ENCODE results near the gene MCC.

The MCC gene

DNA sequence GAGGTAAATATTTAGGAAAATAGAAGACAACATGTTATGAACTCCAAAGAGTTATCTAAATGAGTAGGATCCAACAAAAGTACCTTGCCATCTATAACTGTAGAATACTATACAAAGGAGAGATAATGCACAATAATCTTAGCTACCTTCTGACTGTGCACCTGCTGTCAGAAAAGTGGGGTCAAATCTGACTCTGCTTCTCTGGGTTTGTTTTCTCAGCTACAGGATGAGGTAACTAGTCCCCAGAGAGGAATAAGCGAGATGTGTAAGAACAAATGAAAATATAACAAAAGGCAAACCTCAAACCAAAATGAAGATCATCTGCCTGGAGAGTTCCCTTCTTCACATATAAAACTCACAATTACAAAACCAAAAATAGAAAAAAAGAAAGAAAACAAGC, 306.8 kb downstream of the MCC start:
- Histone ChIP-seq H3K9me3 (ENCODE audit: control insufficient read depth in 1 of 2, low read length in 2 of 2) (no peaks in the 10 kb centered on the region), H3K4me3 (ENCODE audit: low read depth in 1 of 2, low read length in 2 of 2) (no peak overlapping the region), H3K36me3 (ENCODE audit: control insufficient read depth in 1 of 2, insufficient read depth in 2 of 2, low read length in 2 of 2) (no peaks in the 10 kb centered on the region), H3K4me1 (ENCODE audit: control insufficient read depth in 1 of 2, insufficient read depth in 2 of 2, low read length in 2 of 2) (peaks cover 6 to 22% of the 10 kb centered on the region in 2 donors), H3K27ac (ENCODE audit: low read length) (no peak overlapping the region), H3K27me3 (ENCODE audit: low read depth, low read length) (no peaks in the 10 kb centered on the region)

DNA sequence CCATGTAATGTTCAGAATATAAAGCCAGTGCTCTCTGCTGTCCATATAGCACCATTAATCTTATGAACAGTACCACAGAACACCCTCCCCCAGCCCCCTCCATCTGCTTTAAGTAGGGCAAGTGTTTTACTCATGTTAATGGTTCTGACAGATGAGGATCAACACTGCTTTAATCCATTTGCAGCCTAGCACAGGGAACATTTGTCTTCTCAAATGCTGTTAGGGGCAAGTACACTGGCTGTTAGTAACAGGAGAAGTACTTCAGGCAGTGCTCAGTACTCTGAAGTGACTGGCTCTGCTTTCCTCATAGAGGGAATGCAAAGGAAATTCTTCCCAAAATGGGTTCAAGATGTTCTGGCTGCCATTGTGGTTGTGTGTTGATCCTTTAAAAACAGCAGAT, 309.1 kb downstream of the MCC start:
- Histone ChIP-seq H3K9me3 (ENCODE audit: control insufficient read depth in 1 of 2, low read length in 2 of 2) (no peaks in the 10 kb centered on the region), H3K36me3 (ENCODE audit: control insufficient read depth in 1 of 2, insufficient read depth in 2 of 2, low read length in 2 of 2) (no peaks in the 10 kb centered on the region), H3K4me3 (ENCODE audit: low read depth in 1 of 2, low read length in 2 of 2) (no peak overlapping the region), H3K27ac (ENCODE audit: low read length) (no peak overlapping the region), H3K27me3 (ENCODE audit: low read depth, low read length) (no peaks in the 10 kb centered on the region), H3K4me1 (ENCODE audit: control insufficient read depth in 1 of 2, insufficient read depth in 2 of 2, low read length in 2 of 2) (peaks cover 6 to 22% of the 10 kb centered on the region in 2 donors)

DNA sequence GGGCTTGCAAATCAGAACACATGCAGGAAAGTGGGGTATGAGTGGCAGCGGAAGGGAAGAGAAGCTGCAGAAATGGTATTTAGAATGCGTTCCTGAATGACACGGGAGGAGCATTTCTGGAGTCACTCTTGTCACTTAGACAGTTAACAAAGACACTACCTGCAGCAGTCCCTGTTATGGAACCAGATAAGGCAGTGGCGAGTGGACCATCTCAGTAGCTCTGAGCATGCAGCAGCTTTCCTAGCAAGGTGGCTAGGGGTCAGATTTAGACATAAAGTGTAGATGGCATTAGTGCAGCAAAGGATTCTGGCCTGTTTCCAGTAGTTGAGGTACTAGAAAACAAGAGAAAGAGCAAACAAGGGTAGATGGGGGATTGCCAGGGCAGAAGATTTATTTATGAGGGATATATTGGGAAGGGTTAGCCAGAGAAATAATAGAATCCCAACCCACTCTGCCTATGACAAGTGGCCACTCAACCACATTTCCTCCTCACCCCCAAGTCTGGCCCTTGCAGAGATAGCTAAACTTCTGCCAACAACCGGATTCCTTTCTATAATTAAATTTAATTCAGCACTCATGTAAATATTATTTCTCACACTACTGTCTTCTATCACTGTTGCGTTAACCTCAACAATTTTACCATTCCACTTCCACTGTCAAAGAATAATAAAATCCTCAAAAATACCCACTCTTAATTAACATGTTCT, 310.0 kb downstream of the MCC start:
- H3K4me1 ChIP-seq (ENCODE audit: control insufficient read depth in 1 of 2, insufficient read depth in 2 of 2, low read length in 2 of 2): peaks cover 6 to 22% of the 10 kb centered on the region in 2 donors

DNA sequence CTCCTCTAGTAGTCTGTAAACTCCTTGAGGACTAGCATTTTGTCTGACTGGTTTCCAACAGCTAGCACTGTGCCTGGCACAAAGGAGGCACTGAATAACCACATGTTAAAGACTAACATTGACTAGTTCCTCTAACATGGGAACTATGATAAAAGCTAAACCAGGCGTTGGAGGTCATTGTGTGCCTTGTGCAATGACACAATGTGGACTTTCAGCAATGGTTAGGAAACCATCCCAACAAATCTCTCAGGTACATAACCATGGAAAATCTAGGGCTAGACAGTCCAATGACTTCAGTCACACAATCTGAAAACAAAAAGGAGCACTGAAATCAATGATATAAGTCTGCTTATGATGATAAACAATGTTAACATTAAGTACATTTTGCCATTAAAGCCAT, 311.0 kb downstream of the MCC start:
- Histone ChIP-seq H3K4me1 (ENCODE audit: control insufficient read depth in 1 of 2, insufficient read depth in 2 of 2, low read length in 2 of 2) (peaks cover 6 to 22% of the 10 kb centered on the region in 2 donors), H3K27ac (ENCODE audit: low read length) (no peak overlapping the region)

More for the DNA sequence above, 310.0 kb downstream of the MCC start:
- H3K27me3 ChIP-seq (ENCODE audit: low read depth, low read length): no peaks in the 10 kb centered on the region
- H3K4me3 ChIP-seq (ENCODE audit: low read depth in 1 of 2, low read length in 2 of 2): no peak overlapping the region
- H3K27ac ChIP-seq (ENCODE audit: low read length): no peak overlapping the region
- no peaks in the 10 kb centered on the region for H3K36me3 ChIP-seq (ENCODE audit: control insufficient read depth in 1 of 2, insufficient read depth in 2 of 2, low read length in 2 of 2)
- H3K9me3 ChIP-seq (ENCODE audit: control insufficient read depth in 1 of 2, low read length in 2 of 2): no peaks in the 10 kb centered on the region

DNA sequence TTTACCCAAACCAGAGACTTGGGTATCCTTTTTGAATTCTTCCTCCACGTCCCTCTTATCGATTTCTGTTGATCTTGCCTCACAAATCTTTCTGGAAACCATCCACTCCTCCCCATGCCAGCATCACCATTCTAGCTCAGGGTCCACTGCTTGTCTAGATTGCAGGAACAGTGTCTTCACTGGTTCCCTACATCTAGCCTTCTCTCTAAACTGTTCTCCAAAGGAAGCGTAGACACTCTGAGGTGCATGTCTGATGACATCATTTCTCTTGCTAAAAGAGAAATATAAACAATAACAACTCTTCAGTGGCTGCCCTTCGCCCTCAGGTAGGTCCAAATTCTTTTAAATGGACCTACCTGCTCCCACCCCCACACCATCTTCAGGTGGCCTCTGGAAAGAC, 311.5 kb downstream of the MCC start:
- no peaks in the 10 kb centered on the region for H3K27me3 ChIP-seq (ENCODE audit: low read depth, low read length)
- no peaks in the 10 kb centered on the region for H3K36me3 ChIP-seq (ENCODE audit: control insufficient read depth in 1 of 2, insufficient read depth in 2 of 2, low read length in 2 of 2)
- H3K9me3 ChIP-seq (ENCODE audit: control insufficient read depth in 1 of 2, low read length in 2 of 2): no peaks in the 10 kb centered on the region
- no peak overlapping the region for H3K4me3 ChIP-seq (ENCODE audit: low read depth in 1 of 2, low read length in 2 of 2)
- no peak overlapping the region for H3K27ac ChIP-seq (ENCODE audit: low read length)
- peaks cover 6 to 22% of the 10 kb centered on the region in 2 donors for H3K4me1 ChIP-seq (ENCODE audit: control insufficient read depth in 1 of 2, insufficient read depth in 2 of 2, low read length in 2 of 2)

More for the DNA sequence above, 311.0 kb downstream of the MCC start:
- Histone ChIP-seq H3K36me3 (ENCODE audit: control insufficient read depth in 1 of 2, insufficient read depth in 2 of 2, low read length in 2 of 2) (no peaks in the 10 kb centered on the region), H3K9me3 (ENCODE audit: control insufficient read depth in 1 of 2, low read length in 2 of 2) (no peaks in the 10 kb centered on the region), H3K27me3 (ENCODE audit: low read depth, low read length) (no peaks in the 10 kb centered on the region), H3K4me3 (ENCODE audit: low read depth in 1 of 2, low read length in 2 of 2) (no peak overlapping the region)

DNA sequence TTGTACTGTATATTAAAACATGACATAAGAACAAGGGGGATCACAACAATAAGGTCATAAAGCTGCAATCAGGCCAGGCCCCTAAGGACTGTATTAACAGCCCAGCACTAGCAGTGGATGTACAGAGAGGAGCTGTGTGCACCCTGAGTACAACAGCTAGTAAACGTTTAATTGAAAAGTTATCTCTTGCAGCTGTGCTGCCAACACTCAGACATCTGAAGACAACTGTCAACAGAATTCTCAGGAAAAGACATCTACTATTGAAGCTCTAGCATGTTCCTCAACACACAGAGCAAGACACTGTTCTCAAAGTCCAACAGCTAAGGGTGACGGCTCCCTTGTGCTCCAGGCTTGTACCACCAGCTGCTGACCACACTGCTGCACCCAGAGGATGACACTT, 312.1 kb downstream of the MCC start:
- Histone ChIP-seq H3K27ac (ENCODE audit: low read length) (no peak overlapping the region), H3K36me3 (ENCODE audit: control insufficient read depth in 1 of 2, insufficient read depth in 2 of 2, low read length in 2 of 2) (no peaks in the 10 kb centered on the region), H3K27me3 (ENCODE audit: low read depth, low read length) (no peaks in the 10 kb centered on the region), H3K4me1 (ENCODE audit: control insufficient read depth in 1 of 2, insufficient read depth in 2 of 2, low read length in 2 of 2) (peaks cover 6 to 22% of the 10 kb centered on the region in 2 donors), H3K9me3 (ENCODE audit: control insufficient read depth in 1 of 2, low read length in 2 of 2) (no peaks in the 10 kb centered on the region), H3K4me3 (ENCODE audit: low read depth in 1 of 2, low read length in 2 of 2) (no peak overlapping the region)

DNA sequence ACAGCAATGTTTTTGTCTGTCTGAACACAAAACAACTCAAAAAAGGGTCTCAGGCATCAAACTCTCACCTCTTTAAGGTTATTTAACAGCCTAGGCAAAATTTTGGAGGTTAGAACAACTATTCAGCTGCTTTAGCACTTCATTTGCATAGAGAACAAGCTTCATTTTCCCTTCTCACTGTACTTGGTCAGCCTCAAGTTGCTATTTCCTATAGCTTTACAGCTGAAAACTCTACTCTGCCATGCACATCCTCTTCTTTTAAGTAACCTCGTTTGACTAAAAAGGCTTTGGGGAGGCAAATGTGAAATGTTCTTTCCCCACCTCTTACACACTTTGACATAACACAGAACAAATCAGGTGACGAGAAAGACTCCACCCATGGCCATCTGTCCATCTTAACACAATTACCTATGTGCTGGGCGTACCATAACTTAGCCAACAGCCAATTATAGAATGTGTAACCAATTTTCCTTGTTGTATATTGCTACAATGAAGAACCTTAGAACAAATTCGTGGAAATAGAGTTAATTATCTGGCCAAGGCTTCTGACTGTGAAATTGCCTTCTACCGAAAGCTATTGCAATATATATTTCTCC, 315.9 kb downstream of the MCC start:
- Histone ChIP-seq H3K4me1 (ENCODE audit: control insufficient read depth in 1 of 2, insufficient read depth in 2 of 2, low read length in 2 of 2) (peaks cover 0 to under 1% of the 10 kb centered on the region in 2 donors), H3K9me3 (ENCODE audit: control insufficient read depth in 1 of 2, low read length in 2 of 2) (no peaks in the 10 kb centered on the region)

DNA sequence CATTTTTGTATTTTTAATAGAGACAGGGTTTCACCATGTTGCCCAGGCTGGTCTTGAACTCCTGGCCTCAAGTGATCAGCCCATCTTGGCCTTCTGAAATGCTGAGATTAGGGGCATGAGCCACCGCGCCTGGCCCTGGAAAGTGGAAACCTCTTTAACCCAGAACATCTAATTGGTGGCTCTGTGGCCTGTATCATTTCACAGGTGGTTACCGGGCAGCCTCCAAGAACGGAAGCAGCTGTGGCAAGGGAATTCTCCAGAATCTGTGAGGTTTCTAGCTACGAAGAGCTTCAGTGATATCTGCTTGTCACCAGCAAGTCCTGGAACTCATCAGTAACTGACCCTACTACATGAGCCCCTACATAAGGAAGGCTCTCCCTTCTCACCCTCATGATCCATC, 316.7 kb downstream of the MCC start:
- H3K4me1 ChIP-seq (ENCODE audit: control insufficient read depth in 1 of 2, insufficient read depth in 2 of 2, low read length in 2 of 2): peaks cover 0 to 8% of the 10 kb centered on the region in 2 donors
- no peak overlapping the region for H3K27ac ChIP-seq (ENCODE audit: low read length)
- no peaks in the 10 kb centered on the region for H3K9me3 ChIP-seq (ENCODE audit: control insufficient read depth in 1 of 2, low read length in 2 of 2)
- no peaks in the 10 kb centered on the region for H3K36me3 ChIP-seq (ENCODE audit: control insufficient read depth in 1 of 2, insufficient read depth in 2 of 2, low read length in 2 of 2)
- H3K27me3 ChIP-seq (ENCODE audit: low read depth, low read length): no peaks in the 10 kb centered on the region
- no peak overlapping the region for H3K4me3 ChIP-seq (ENCODE audit: low read depth in 1 of 2, low read length in 2 of 2)

More for the DNA sequence above, 315.9 kb downstream of the MCC start:
- Histone ChIP-seq H3K4me3 (ENCODE audit: low read depth in 1 of 2, low read length in 2 of 2) (no peak overlapping the region), H3K36me3 (ENCODE audit: control insufficient read depth in 1 of 2, insufficient read depth in 2 of 2, low read length in 2 of 2) (no peaks in the 10 kb centered on the region), H3K27ac (ENCODE audit: low read length) (no peak overlapping the region), H3K27me3 (ENCODE audit: low read depth, low read length) (no peaks in the 10 kb centered on the region)

DNA sequence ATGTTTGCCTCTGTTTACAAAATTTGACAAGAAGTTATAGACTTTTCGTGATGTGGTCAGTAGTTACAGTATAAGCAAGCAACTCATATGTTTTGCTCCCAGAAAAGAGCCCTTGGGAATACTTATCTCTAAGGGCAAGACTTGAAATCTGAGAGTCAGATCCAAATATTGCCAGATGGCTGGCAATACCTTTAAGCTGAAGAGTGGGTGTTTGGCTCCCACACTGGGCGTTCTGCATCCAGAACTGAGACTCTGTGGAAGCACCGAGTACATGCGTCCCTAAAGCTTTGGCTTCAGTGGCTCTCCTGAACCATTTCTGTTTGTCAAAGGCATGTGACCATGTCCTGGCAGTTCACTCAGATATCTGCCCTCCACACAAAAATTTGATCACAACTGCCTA, 317.5 kb downstream of the MCC start:
- Histone ChIP-seq H3K4me1 (ENCODE audit: control insufficient read depth in 1 of 2, insufficient read depth in 2 of 2, low read length in 2 of 2) (peaks cover 0 to 8% of the 10 kb centered on the region in 2 donors), H3K27ac (ENCODE audit: low read length) (no peak overlapping the region), H3K36me3 (ENCODE audit: control insufficient read depth in 1 of 2, insufficient read depth in 2 of 2, low read length in 2 of 2) (no peaks in the 10 kb centered on the region), H3K27me3 (ENCODE audit: low read depth, low read length) (no peaks in the 10 kb centered on the region), H3K9me3 (ENCODE audit: control insufficient read depth in 1 of 2, low read length in 2 of 2) (no peaks in the 10 kb centered on the region), H3K4me3 (ENCODE audit: low read depth in 1 of 2, low read length in 2 of 2) (no peak overlapping the region)

DNA sequence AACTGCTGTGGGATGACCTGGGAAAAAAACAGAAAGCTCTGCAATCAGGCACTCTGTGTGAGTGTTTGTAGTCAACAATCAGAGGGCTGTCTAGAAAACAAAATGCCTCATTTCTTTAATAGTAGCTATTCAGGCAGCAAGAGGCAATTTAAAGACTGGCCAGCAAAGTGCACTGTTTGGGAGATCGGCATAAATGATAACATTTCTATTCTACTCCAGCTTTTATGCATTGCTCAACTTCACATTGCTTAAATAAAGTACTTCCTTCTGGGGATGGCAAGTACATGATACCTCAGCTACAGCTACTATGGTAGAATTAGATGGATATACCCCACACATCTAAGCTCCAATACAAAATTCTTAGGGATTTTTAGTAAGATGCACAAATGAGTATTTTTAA, 318.5 kb downstream of the MCC start:
- H3K4me1 ChIP-seq (ENCODE audit: control insufficient read depth in 1 of 2, insufficient read depth in 2 of 2, low read length in 2 of 2): peaks cover 0 to 8% of the 10 kb centered on the region in 2 donors
- H3K9me3 ChIP-seq (ENCODE audit: control insufficient read depth in 1 of 2, low read length in 2 of 2): no peaks in the 10 kb centered on the region
- H3K27me3 ChIP-seq (ENCODE audit: low read depth, low read length): no peaks in the 10 kb centered on the region
- no peaks in the 10 kb centered on the region for H3K36me3 ChIP-seq (ENCODE audit: control insufficient read depth in 1 of 2, insufficient read depth in 2 of 2, low read length in 2 of 2)
- no peak overlapping the region for H3K4me3 ChIP-seq (ENCODE audit: low read depth in 1 of 2, low read length in 2 of 2)
- no peak overlapping the region for H3K27ac ChIP-seq (ENCODE audit: low read length)

DNA sequence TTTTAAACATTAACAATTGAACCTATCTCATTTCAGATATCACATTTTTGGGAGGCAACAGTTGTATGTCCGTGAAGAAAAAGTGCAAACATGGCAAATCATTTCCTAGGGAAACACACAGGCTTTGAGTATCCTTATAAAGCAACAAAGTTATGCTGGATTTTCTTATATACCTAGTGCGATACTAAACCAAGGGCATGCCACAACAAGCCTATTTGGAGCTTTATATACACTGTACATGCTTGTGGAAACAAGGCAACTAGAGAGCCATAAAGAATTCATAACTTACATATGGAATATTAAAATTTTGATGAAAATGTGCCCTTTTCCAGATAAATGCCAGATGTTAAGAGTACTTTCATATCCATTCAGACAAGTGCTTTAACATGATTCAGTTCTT, 320.3 kb downstream of the MCC start:
- Histone ChIP-seq H3K4me3 (ENCODE audit: low read depth in 1 of 2, low read length in 2 of 2) (no peak overlapping the region), H3K4me1 (ENCODE audit: control insufficient read depth in 1 of 2, insufficient read depth in 2 of 2, low read length in 2 of 2) (peaks cover 0 to 8% of the 10 kb centered on the region in 2 donors), H3K27me3 (ENCODE audit: low read depth, low read length) (no peaks in the 10 kb centered on the region), H3K36me3 (ENCODE audit: control insufficient read depth in 1 of 2, insufficient read depth in 2 of 2, low read length in 2 of 2) (no peaks in the 10 kb centered on the region), H3K27ac (ENCODE audit: low read length) (no peak overlapping the region), H3K9me3 (ENCODE audit: control insufficient read depth in 1 of 2, low read length in 2 of 2) (no peaks in the 10 kb centered on the region)
